Measurements from ENCODE around the gene CMTR1. TPM values are rescaled to one million over a fixed set of nuclear protein-coding genes. Genes with fewer than 3 reads are reported as not detected.

Gene CMTR1
- total and polyA plus RNA-seq, 11 donors, result 16.3 to 40.7 (median 28.4) TPM

- Histone ChIP-seq H3K27me3 (no peaks in the 10 kb centered on the region), H3K4me1 (peaks cover 0 to 19% (median 6%) of the 10 kb centered on the region in 12 donors), H3K36me3 (peaks cover 0 to 96% (median 85%) of the 10 kb centered on the region in 9 donors), H3K4me3 (no peak overlapping the region), H3K27ac (peak overlapping the region in 10 of 12 donors; percentile 1 to 75 (median 32)), H3K9me3 (no peaks in the 10 kb centered on the region)
- peak; percentile 73 to 90 (median 80) for DNase-seq
- WGBS, 4 donors, result 36 to 55% (median 44%) methylated on average over 8 of the region's 8 CpGs
- TF ChIP-seq CTCF (IDR thresholded peaks at IDR 0.05) (no peak), POLR2A (IDR thresholded peaks at IDR 0.05) (no peak)
- intact Hi-C loops (cut with DNase I), result no loop called here
- peak; percentile 85 to 90 (median 88) for ATAC-seq
Observed at GRCh38 chr6:37473364-37474095, 40.5 kb downstream of the CMTR1 start.

GRCh38 chr6:37474316-37474715 lies 41.3 kb downstream of the CMTR1 start:
- DNase-seq, result no peak
- Histone ChIP-seq H3K9me3 (no peaks in the 10 kb centered on the region), H3K4me3 (no peak overlapping the region), H3K27ac (peak overlapping the region in 3 of 12 donors; percentile 56 to 67 (median 61)), H3K36me3 (peaks cover 0 to 97% (median 88%) of the 10 kb centered on the region in 9 donors), H3K27me3 (no peaks in the 10 kb centered on the region), H3K4me1 (peaks cover 0 to 19% (median 6%) of the 10 kb centered on the region in 12 donors)
- TF ChIP-seq CTCF (IDR thresholded peaks at IDR 0.05) (no peak), POLR2A (IDR thresholded peaks at IDR 0.05) (no peak)
- intact Hi-C loops (cut with DNase I), result no loop called here
- WGBS, 4 donors, result 90 to 93% (median 91%) methylated on average over 4 of the region's 4 CpGs
- ATAC-seq, result no peak

GRCh38 chr6:37477191-37477590 lies 44.2 kb downstream of the CMTR1 start:
- intact Hi-C loops (cut with DNase I), result no loop called here
- no peak for DNase-seq

More at GRCh38 chr6:37477191-37477590, 44.2 kb downstream of the CMTR1 start:
- no peaks in the 10 kb centered on the region for H3K9me3 ChIP-seq
- 75 to 83% (median 77%) methylated on average over 3 of the region's 3 CpGs for WGBS, 4 donors
- no peaks in the 10 kb centered on the region for H3K27me3 ChIP-seq
- H3K4me3 ChIP-seq, result no peak overlapping the region
- no peak for ATAC-seq
- peaks cover 0 to 42% (median 12%) of the 10 kb centered on the region in 12 donors for H3K4me1 ChIP-seq
- H3K27ac ChIP-seq, result no peak overlapping the region
- H3K36me3 ChIP-seq, result peaks cover 0 to 100% (median 85%) of the 10 kb centered on the region in 9 donors
- no peak for TF ChIP-seq CTCF (IDR thresholded peaks at IDR 0.05)
- no peak for TF ChIP-seq POLR2A (IDR thresholded peaks at IDR 0.05)
